Measurements from ENCODE around the gene C6orf47. TPM values are rescaled to one million over a fixed set of nuclear protein-coding genes. Genes with fewer than 3 reads are reported as not detected.
A peak's percentile ranks its signal among the peaks of the same experiment; 100 is the strongest.

Gene C6orf47
- polyA plus RNA-seq, 2 of the 4 experiments (the other 2 are of a cell fraction) = 6.0 to 13.6 TPM

DNA sequence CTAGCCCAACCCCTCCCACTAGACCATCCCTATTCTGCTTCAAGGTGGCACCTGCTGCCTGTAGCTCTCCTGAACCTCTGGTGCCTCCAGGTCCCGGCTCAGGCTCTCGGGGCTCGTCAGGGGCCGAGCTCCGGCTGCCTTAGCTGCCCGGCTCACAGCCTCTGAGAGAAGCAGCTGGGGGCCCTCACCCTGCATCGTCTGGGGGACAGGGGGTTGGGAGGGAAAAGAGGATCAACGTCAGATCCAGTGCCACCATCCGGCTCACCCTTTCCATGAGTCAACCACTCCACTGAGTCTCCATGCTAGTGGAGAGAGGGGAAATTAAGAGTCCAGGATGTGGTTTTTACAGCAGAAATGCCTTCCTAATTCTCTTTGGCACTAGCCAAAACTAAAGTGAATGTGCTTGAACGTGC is 21.1 kb downstream of the C6orf47 start:
- H3K4me2 ChIP-seq = no peak overlapping the region
- H3K4me3 ChIP-seq = no peak overlapping the region
- no peak for TF ChIP-seq RFX5 (IDR thresholded peaks at IDR 0.05)
- TF ChIP-seq, protein P1, sequence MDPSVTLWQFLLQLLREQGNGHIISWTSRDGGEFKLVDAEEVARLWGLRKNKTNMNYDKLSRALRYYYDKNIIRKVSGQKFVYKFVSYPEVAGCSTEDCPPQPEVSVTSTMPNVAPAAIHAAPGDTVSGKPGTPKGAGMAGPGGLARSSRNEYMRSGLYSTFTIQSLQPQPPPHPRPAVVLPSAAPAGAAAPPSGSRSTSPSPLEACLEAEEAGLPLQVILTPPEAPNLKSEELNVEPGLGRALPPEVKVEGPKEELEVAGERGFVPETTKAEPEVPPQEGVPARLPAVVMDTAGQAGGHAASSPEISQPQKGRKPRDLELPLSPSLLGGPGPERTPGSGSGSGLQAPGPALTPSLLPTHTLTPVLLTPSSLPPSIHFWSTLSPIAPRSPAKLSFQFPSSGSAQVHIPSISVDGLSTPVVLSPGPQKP (IDR thresholded peaks at IDR 0.05; ENCODE audit: low read depth, low read length) = no peak
- TF ChIP-seq ZC3H11A (IDR thresholded peaks at IDR 0.05) = no peak
- no peak for TF ChIP-seq RARB (CRISPR knock-in tag; IDR thresholded peaks at IDR 0.05)
- TF ChIP-seq, protein P2, sequence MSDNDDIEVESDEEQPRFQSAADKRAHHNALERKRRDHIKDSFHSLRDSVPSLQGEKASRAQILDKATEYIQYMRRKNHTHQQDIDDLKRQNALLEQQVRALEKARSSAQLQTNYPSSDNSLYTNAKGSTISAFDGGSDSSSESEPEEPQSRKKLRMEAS (IDR thresholded peaks at IDR 0.05) = no peak
- no peak for TF ChIP-seq NR3C1 (IDR thresholded peaks at IDR 0.05)
- TF ChIP-seq, protein P3, sequence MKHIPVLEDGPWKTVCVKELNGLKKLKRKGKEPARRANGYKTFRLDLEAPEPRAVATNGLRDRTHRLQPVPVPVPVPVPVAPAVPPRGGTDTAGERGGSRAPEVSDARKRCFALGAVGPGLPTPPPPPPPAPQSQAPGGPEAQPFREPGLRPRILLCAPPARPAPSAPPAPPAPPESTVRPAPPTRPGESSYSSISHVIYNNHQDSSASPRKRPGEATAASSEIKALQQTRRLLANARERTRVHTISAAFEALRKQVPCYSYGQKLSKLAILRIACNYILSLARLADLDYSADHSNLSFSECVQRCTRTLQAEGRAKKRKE (CRISPR knock-in tag; IDR thresholded peaks at IDR 0.05; ENCODE audit: low read depth) = no peak
- TF ChIP-seq, protein P4, sequence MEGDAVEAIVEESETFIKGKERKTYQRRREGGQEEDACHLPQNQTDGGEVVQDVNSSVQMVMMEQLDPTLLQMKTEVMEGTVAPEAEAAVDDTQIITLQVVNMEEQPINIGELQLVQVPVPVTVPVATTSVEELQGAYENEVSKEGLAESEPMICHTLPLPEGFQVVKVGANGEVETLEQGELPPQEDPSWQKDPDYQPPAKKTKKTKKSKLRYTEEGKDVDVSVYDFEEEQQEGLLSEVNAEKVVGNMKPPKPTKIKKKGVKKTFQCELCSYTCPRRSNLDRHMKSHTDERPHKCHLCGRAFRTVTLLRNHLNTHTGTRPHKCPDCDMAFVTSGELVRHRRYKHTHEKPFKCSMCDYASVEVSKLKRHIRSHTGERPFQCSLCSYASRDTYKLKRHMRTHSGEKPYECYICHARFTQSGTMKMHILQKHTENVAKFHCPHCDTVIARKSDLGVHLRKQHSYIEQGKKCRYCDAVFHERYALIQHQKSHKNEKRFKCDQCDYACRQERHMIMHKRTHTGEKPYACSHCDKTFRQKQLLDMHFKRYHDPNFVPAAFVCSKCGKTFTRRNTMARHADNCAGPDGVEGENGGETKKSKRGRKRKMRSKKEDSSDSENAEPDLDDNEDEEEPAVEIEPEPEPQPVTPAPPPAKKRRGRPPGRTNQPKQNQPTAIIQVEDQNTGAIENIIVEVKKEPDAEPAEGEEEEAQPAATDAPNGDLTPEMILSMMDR (IDR thresholded peaks at IDR 0.05) = no peak
- TF ChIP-seq CEBPB (IDR thresholded peaks at IDR 0.05) = no peak
- TF ChIP-seq FOSB (CRISPR knock-in tag; IDR thresholded peaks at IDR 0.05) = no peak
- TF ChIP-seq ZFP36 (IDR thresholded peaks at IDR 0.05; ENCODE audit: borderline replicate concordance, partially characterized antibody) = no peak
- no peak for TF ChIP-seq MYC (IDR thresholded peaks at IDR 0.05; ENCODE audit: borderline replicate concordance, low read length)
- ChIA-PET POLR2A (interaction anchor here (0.7 to 0.9 kb wide), 2 partner anchors 13 to 18 kb away, joined by 3 to 4 read pairs; partner anchors contain the start of gene BAG6), CTCF (interaction anchor here (1.8 kb wide), 2 partner anchors 14 to 41 kb away, joined by 4 to 6 read pairs; no protein-coding TSS in a partner anchor)
- FAIRE-seq = no peak
- no peaks in the 10 kb centered on the region for H3K4me1 ChIP-seq
- WGBS (ENCODE audit: missing lambda C conversion rate) = 79% methylated on average over 4 of the region's 10 CpGs
- H3K27ac ChIP-seq = no peak overlapping the region
- ATAC-seq = peak in 1 of 2 experiments; percentile 5; a peak in 1 of 6 replicates
- DNase-seq (ENCODE audit: low read depth in 1 of 2, low spot score in 1 of 2) = no peak
- no peaks in the 10 kb centered on the region for H3K9me3 ChIP-seq

DNA sequence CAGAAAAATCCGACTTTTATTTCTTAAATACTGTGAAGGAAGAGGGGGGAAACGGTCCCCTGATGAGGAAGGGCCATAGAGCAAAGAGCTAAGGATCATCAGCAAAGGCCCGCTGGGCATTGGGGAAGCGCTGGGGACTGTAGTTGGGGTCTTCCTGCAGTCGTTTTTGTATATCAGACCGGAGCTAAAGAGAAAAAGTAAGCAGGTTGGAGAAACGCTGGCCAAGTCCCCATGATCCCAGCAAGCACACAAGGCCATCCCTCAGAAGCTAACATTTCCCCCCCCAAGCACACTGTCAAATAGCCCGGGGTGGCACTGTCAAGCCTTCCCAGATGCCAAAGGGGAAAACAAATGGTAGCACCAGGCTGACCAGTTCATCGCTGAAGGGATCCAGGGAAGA is 21.5 kb downstream of the C6orf47 start:
- H3K9me3 ChIP-seq = no peaks in the 10 kb centered on the region
- DNase-seq (ENCODE audit: low read depth in 1 of 2, low spot score in 1 of 2) (no peak), FAIRE-seq (no peak), ATAC-seq (no peak)
- no peaks in the 10 kb centered on the region for H3K4me1 ChIP-seq
- CTCF ChIA-PET = interaction anchor here (1.8 kb wide), 2 partner anchors 14 to 40 kb away, joined by 4 to 6 read pairs; no protein-coding TSS in a partner anchor
- WGBS (ENCODE audit: missing lambda C conversion rate) = 81% methylated on average over 9 of the region's 9 CpGs
- H3K4me2 ChIP-seq = no peak overlapping the region
- H3K27ac ChIP-seq = no peak overlapping the region
- no peak overlapping the region for H3K4me3 ChIP-seq
- TF ChIP-seq MAZ (IDR thresholded peaks at IDR 0.05; ENCODE audit: borderline replicate concordance, low read depth, low read length) (no peak), FOSL2 (IDR thresholded peaks at IDR 0.05) (no peak), FOSL2 (CRISPR knock-in tag; IDR thresholded peaks at IDR 0.05) (no peak), NR3C1 (IDR thresholded peaks at IDR 0.05) (no peak), CBX2 (IDR thresholded peaks at IDR 0.05; ENCODE audit: borderline replicate concordance, low read depth) (no peak), EP300 (IDR thresholded peaks at IDR 0.05) (no peak), HEYL (CRISPR knock-in tag; IDR thresholded peaks at IDR 0.05) (no peak), KDM1A (IDR thresholded peaks at IDR 0.05; ENCODE audit: low read depth) (no peak)
- POLR2A ChIA-PET = interaction anchor here (0.7 to 0.9 kb wide), 2 partner anchors 13 to 17 kb away, joined by 3 to 4 read pairs; partner anchors contain the start of gene BAG6

Data from A549 (cell line).